Caco-2 (cell line): Measurements from ENCODE around the gene AIG1. TPM values are rescaled to one million over a fixed set of nuclear protein-coding genes. Genes with fewer than 3 reads are reported as not detected.

Experiments
- BruUV-seq: library from RNA; stranded (reverse); fragments of 400-500 nt; replicated peaks from 2 replicates; lab custom pipeline; 2021; lab: Mats Ljungman, UMichigan
- CTCF ChIA-PET: fragments of 300-600 bp; sonication (Branson Sonifier 250); formaldehyde crosslinking; loops from one replicate; lab custom pipeline; 2022; ENCODE audit warnings: antibody characterized with exemption; lab: Charles Lee
- POLR2A ChIA-PET: fragments of 300-600 bp; sonication (Branson Sonifier 250); formaldehyde crosslinking; loops from one replicate; lab custom pipeline; 2022; ENCODE audit warnings: antibody characterized with exemption; lab: Charles Lee
- DNase-seq, 2 experiments: peaks; one replicate each; pipeline versions ENCODE4 v3.0.0 to v3.0.0-alpha.2; 2020 to 2022
- H3K27me3 ChIP-seq: replicated peaks from 2 replicates; pipeline ENCODE4 v1.6.0; 2011; ENCODE audit warnings: low read length; ENCODE audit not compliant: control insufficient read depth, insufficient read depth
- H3K36me3 ChIP-seq: 2 replicates; pipeline ENCODE4 v1.5.1; 2011; ENCODE audit warnings: low read length; ENCODE audit not compliant: control insufficient read depth, insufficient read depth
- H3K4me1 ChIP-seq: fragments of 250-450 bp; sonication (Bioruptor Pico); 2 replicates; pipeline ENCODE4 v1.5.1; 2020; ENCODE audit warnings: mild to moderate bottlenecking
- H3K4me3 ChIP-seq: 2 replicates; pipeline ENCODE4 v1.5.1; 2011; ENCODE audit warnings: low read depth, mild to moderate bottlenecking, control low read depth, low read length
- H3K9me3 ChIP-seq: fragments of 250-450 bp; sonication (Bioruptor Pico); 2 replicates; pipeline ENCODE4 v1.5.1; 2020; ENCODE audit warnings: mild to moderate bottlenecking, moderate library complexity
- H3K27ac Mint-ChIP-seq: one replicate; pipeline ENCODE4 v1.8.0; 2022; ENCODE audit warnings: mixed read lengths; ENCODE audit not compliant: unreplicated experiment
- H3K27me3 Mint-ChIP-seq: one replicate; pipeline ENCODE4 v1.8.0; 2022; ENCODE audit warnings: mixed read lengths; ENCODE audit not compliant: insufficient read depth, unreplicated experiment
- H3K36me3 Mint-ChIP-seq: one replicate; pipeline ENCODE4 v1.8.0; 2022; ENCODE audit warnings: mild to moderate bottlenecking, mixed read lengths; ENCODE audit not compliant: insufficient read depth, unreplicated experiment
- H3K4me1 Mint-ChIP-seq: one replicate; pipeline ENCODE4 v1.8.0; 2022; ENCODE audit warnings: low read depth, mixed read lengths; ENCODE audit not compliant: unreplicated experiment
- H3K4me3 Mint-ChIP-seq: one replicate; pipeline ENCODE4 v1.8.0; 2022; ENCODE audit warnings: mild to moderate bottlenecking, moderate library complexity, mixed read lengths; ENCODE audit not compliant: unreplicated experiment
- H3K9me3 Mint-ChIP-seq: one replicate; pipeline ENCODE4 v1.8.0; 2022; ENCODE audit warnings: mixed read lengths; ENCODE audit not compliant: unreplicated experiment
- CTCF ChIP-seq, 2 experiments: fragments of 200-600 bp in 1 of 2; IDR thresholded peaks; 1 replicate in 1 of 2; 2 replicates in 1 of 2; pipeline versions ENCODE4 v1.5.1 to v1.8.0; 2011 to 2022; ENCODE audit warnings: antibody characterized with exemption in 1 of 2, control low read depth in 1 of 2, inconsistent platforms in 1 of 2, low read depth in 1 of 2, low read length in 1 of 2, mild to moderate bottlenecking in 1 of 2, moderate library complexity in 1 of 2; ENCODE audit not compliant: insufficient read depth in 1 of 2, severe bottlenecking in 1 of 2, unreplicated experiment in 1 of 2
- intact Hi-C: fragments of 100-400 bp; cut with micrococcal nuclease; formaldehyde crosslinking; loops from one replicate; pipeline ENCODE4 v1.10.0; 2022; ENCODE audit not compliant: unreplicated experiment
- total RNA-seq: library from RNA; stranded (reverse); gene quantifications from 2 replicates; pipeline ENCODE4 v1.2.3, GENCODE V29; 2022

Gene AIG1
- total RNA-seq, 1 experiment from 2014 or later = 27.6 TPM

GRCh38 chr6:143125864-143126573 is 65.3 kb downstream of the AIG1 start:
- peaks cover 24% of the 10 kb centered on the region for H3K9me3 Mint-ChIP-seq
- BruUV-seq = no TSS peak
- no peak for DNase-seq
- intact Hi-C loops = no loop called here
- ChIA-PET POLR2A (no interaction called here), CTCF (no interaction called here)
- no peaks in the 10 kb centered on the region for H3K27me3 Mint-ChIP-seq
- no peak overlapping the region for H3K4me3 Mint-ChIP-seq
- H3K36me3 Mint-ChIP-seq = peaks cover 3% of the 10 kb centered on the region
- Histone ChIP-seq H3K27me3 (no peaks in the 10 kb centered on the region), H3K9me3 (0 out of 2 replicates have a peak, but pooled peaks cover 8% of the 10 kb centered on the region), H3K4me1 (no peaks in the 10 kb centered on the region), H3K4me3 (no peak overlapping the region), H3K36me3 (no peaks in the 10 kb centered on the region)
- H3K27ac Mint-ChIP-seq = no peak overlapping the region
- TF ChIP-seq CTCF (IDR thresholded peaks at IDR 0.05; ENCODE audit: insufficient read depth in 1 of 2, low read depth in 1 of 2, low read length in 1 of 2, severe bottlenecking in 1 of 2, unreplicated experiment in 1 of 2) = no peak
- H3K4me1 Mint-ChIP-seq = no peaks in the 10 kb centered on the region

GRCh38 chr6:143126574-143126941 is 65.9 kb downstream of the AIG1 start:
- CTCF ChIA-PET = no interaction called here
- H3K27ac Mint-ChIP-seq = no peak overlapping the region
- no peaks in the 10 kb centered on the region for H3K27me3 Mint-ChIP-seq
- no peaks in the 10 kb centered on the region for H3K4me1 Mint-ChIP-seq
- H3K9me3 Mint-ChIP-seq = peaks cover 24% of the 10 kb centered on the region
- H3K4me3 ChIP-seq = no peak overlapping the region
- no peaks in the 10 kb centered on the region for H3K36me3 ChIP-seq
- H3K4me1 ChIP-seq = no peaks in the 10 kb centered on the region
- no peak overlapping the region for H3K4me3 Mint-ChIP-seq
- POLR2A ChIA-PET = no interaction called here
- intact Hi-C loops = no loop called here
- TF ChIP-seq CTCF (IDR thresholded peaks at IDR 0.05; ENCODE audit: insufficient read depth in 1 of 2, low read depth in 1 of 2, low read length in 1 of 2, severe bottlenecking in 1 of 2, unreplicated experiment in 1 of 2) = no peak
- peaks cover 4% of the 10 kb centered on the region for H3K36me3 Mint-ChIP-seq
- no peaks in the 10 kb centered on the region for H3K27me3 ChIP-seq
- DNase-seq = no peak
- no TSS peak for BruUV-seq
- 0 out of 2 replicates have a peak, but pooled peaks cover 6% of the 10 kb centered on the region for H3K9me3 ChIP-seq

- H3K9me3 ChIP-seq = 0 out of 2 replicates have a peak, but pooled peaks cover 5% of the 10 kb centered on the region
- CTCF ChIA-PET = no interaction called here
- Mint-ChIP-seq H3K4me3 (no peak overlapping the region), H3K27ac (no peak overlapping the region), H3K9me3 (peaks cover 13% of the 10 kb centered on the region), H3K4me1 (no peaks in the 10 kb centered on the region), H3K27me3 (no peaks in the 10 kb centered on the region), H3K36me3 (peaks cover 4% of the 10 kb centered on the region)
- H3K4me3 ChIP-seq = no peak overlapping the region
- intact Hi-C loops = no loop called here
- no peaks in the 10 kb centered on the region for H3K27me3 ChIP-seq
- DNase-seq = no peak
- H3K4me1 ChIP-seq = no peaks in the 10 kb centered on the region
- TF ChIP-seq CTCF (IDR thresholded peaks at IDR 0.05; ENCODE audit: insufficient read depth in 1 of 2, low read depth in 1 of 2, low read length in 1 of 2, severe bottlenecking in 1 of 2, unreplicated experiment in 1 of 2) = no peak
- H3K36me3 ChIP-seq = no peaks in the 10 kb centered on the region
- POLR2A ChIA-PET = no interaction called here
- no TSS peak for BruUV-seq
Measured at GRCh38 chr6:143127941-143128680, 67.4 kb downstream of the AIG1 start.
